Measurements from ENCODE around the gene PRKD2. TPM values are rescaled to one million over a fixed set of nuclear protein-coding genes. Genes with fewer than 3 reads are reported as not detected.

Gene PRKD2
- total and polyA plus RNA-seq, 2 of the 8 experiments (the other 6 are each of a cell fraction or from before 2014, with no cell fraction given) = 24.4 to 63.8 TPM

- Histone ChIP-seq H3K18ac (ENCODE audit: extremely low read depth, low read length) (no peak overlapping the region), H2AK5ac (ENCODE audit: low read depth, low read length) (no peak overlapping the region), H3K9ac (replicated peaks in 1 of 4; ENCODE audit: extremely low read depth in 1 of 4, low read depth in 3 of 4, low read length in 3 of 4) (no peak overlapping the region; a peak in 1 of 7 replicates), H3K14ac (ENCODE audit: insufficient read length) (no peak overlapping the region), H3K36me3 (ENCODE audit: control insufficient read depth in 2 of 4, insufficient read depth in 4 of 4, low read length in 3 of 4) (peaks cover 12 to 51% (median 41%) of the 10 kb centered on the region in 4 experiments; a peak in 7 of 8 replicates), H2BK12ac (ENCODE audit: low read depth, low read length) (no peak overlapping the region), H3K79me1 (ENCODE audit: low read depth, low read length) (0 out of 2 replicates have a peak, but pooled peaks cover 4% of the 10 kb centered on the region), H4K5ac (ENCODE audit: insufficient read length, low read depth, low read length) (no peak overlapping the region), H3K9me3 (ENCODE audit: insufficient read depth in 2 of 2, low read depth in 1 of 2, low read length in 1 of 2) (no peaks in the 10 kb centered on the region), H3K4me2 (ENCODE audit: insufficient read depth in 1 of 2, low read depth in 2 of 2, low read length in 2 of 2) (no peak overlapping the region), H4K20me1 (replicated peaks in 1 of 2; ENCODE audit: control insufficient read depth in 1 of 2, insufficient read depth in 2 of 2, low read length in 2 of 2) (peaks cover 7 to 26% of the 10 kb centered on the region in 2 experiments), H2BK5ac (ENCODE audit: low read depth, low read length) (no peak overlapping the region; the same call in 1 of the 2 replicates), H3K4me1 (replicated peaks in 1 of 4; ENCODE audit: control insufficient read depth in 3 of 4, insufficient read depth in 4 of 4, low read length in 3 of 4) (peaks cover 0 to 9% (median 2%) of the 10 kb centered on the region in 4 experiments; a peak in 5 of 7 replicates), H2BK20ac (ENCODE audit: low read length) (no peak overlapping the region), H4K91ac (replicated peaks; ENCODE audit: insufficient read length, low read length) (no peak overlapping the region), H2BK15ac (ENCODE audit: low read length) (no peak overlapping the region), H3K27me3 (replicated peaks in 1 of 4; ENCODE audit: control insufficient read depth in 3 of 4, extremely low read depth in 1 of 4, insufficient read depth in 3 of 4, low read length in 3 of 4) (no peaks in the 10 kb centered on the region), H3K23me2 (ENCODE audit: low read depth, low read length) (peaks cover 7% of the 10 kb centered on the region; the same call in 1 of the 2 replicates), H3K79me2 (ENCODE audit: control insufficient read depth in 1 of 2, insufficient read depth in 2 of 2, low read length in 2 of 2) (peaks cover 0 to 3% of the 10 kb centered on the region in 2 experiments; a peak in 2 of 4 replicates), H4K8ac (ENCODE audit: extremely low read depth, insufficient read depth, low read length) (no peak overlapping the region), H2AFZ (ENCODE audit: low read length) (no peak overlapping the region), H3K56ac (replicated peaks; ENCODE audit: insufficient read length, low read depth, low read length) (no peak overlapping the region), H2BK120ac (replicated peaks; ENCODE audit: low read depth, low read length) (no peak overlapping the region), H3K23ac (ENCODE audit: insufficient read length) (no peak overlapping the region), H3K4me3 (ENCODE audit: extremely low read depth in 1 of 4, insufficient read depth in 2 of 4, low read depth in 3 of 4, low read length in 4 of 4) (no peak overlapping the region), H3K4ac (replicated peaks; ENCODE audit: insufficient read length, low read depth, low read length) (no peak overlapping the region), H3K27ac (ENCODE audit: low read depth, low read length) (no peak overlapping the region; the same call in 1 of the 2 replicates)
- CTCF ChIA-PET (ENCODE audit: partially characterized antibody) = interaction anchor here (0.7 to 15.8 kb wide), 14 partner anchors 8 to 106 kb away, joined by 3 to 188 read pairs (median 4); no protein-coding TSS in a partner anchor
- DNase-seq (ENCODE audit: low read depth in 1 of 2, low spot score in 2 of 2) (no peak), FAIRE-seq (no peak)
- POLR2A ChIA-PET (ENCODE audit: partially characterized antibody) = interaction anchor here (1.3 to 2.8 kb wide), 6 partner anchors 10 to 68 kb away, joined by 3 to 7 read pairs (median 4); partner anchors contain the start of genes FKRP and SLC1A5
- 95% methylated on average over 22 of the region's 22 CpGs; no CpG with 5 or more reads in 1 of the 2 experiments for WGBS, 2 experiments (ENCODE audit: extremely low coverage in 1 of 2, insufficient coverage in 1 of 2, insufficient read length in 1 of 2, insufficient replicate concordance in 2 of 2, low coverage in 1 of 2, low lambda C conversion rate in 2 of 2, missing lambda C conversion rate in 1 of 2)
- no peak for TF ChIP-seq MAFK (IDR thresholded peaks at IDR 0.05; ENCODE audit: low read depth, low read length)
- TF ChIP-seq CBX5 (IDR thresholded peaks at IDR 0.05; ENCODE audit: low read depth, low read length) = no peak
- TF ChIP-seq EZH2 (IDR thresholded peaks at IDR 0.05; ENCODE audit: low read depth, low read length, severe bottlenecking) = no peak
- no peak for TF ChIP-seq KDM1A (IDR thresholded peaks at IDR 0.05; ENCODE audit: borderline replicate concordance, low read length)
- TF ChIP-seq GABPA (IDR thresholded peaks at IDR 0.05; ENCODE audit: borderline replicate concordance, insufficient read depth, low read length) = no peak
- TF ChIP-seq SUZ12 (IDR thresholded peaks at IDR 0.05; ENCODE audit: low read length) = no peak
- TF ChIP-seq TBP (IDR thresholded peaks at IDR 0.05; ENCODE audit: low read depth, low read length) = no peak
- TF ChIP-seq TAF1 (IDR thresholded peaks at IDR 0.05; ENCODE audit: low read depth, low read length) = no peak
- no peak for TF ChIP-seq RXRA (IDR thresholded peaks at IDR 0.05; ENCODE audit: insufficient read depth, low read depth, low read length)
- no peak for TF ChIP-seq NRF1 (IDR thresholded peaks at IDR 0.05; ENCODE audit: low read depth, low read length)
Observed at GRCh38 chr19:46720503-46721239, 3.8 kb upstream of the PRKD2 start.

Measured in H1 (cell line).